ENCODE data around the gene CPN1.
"Not testable (repeated sequence)": the region's sequence is repeated elsewhere in the genome, so short reads cannot be mapped to it uniquely, and the experiment has no call there.

Gene CPN1

GRCh38 chr10:100081075-100082001, at the start of gene CPN1:
Gene CPN1 (minus strand): TSS chr10:100081869. CDS start chr10:100081625, 244 bp downstream.
- no peak for DNase-seq

GRCh38 chr10:100130831-100131230, 49.2 kb upstream of the CPN1 start:
- no peak for DNase-seq

GRCh38 chr10:100129424-100129823, 47.8 kb upstream of the CPN1 start:
- no peak for DNase-seq

- no peak for DNase-seq
These were observed 47.3 kb upstream of the CPN1 start for GRCh38 chr10:100128951-100129350.

- DNase-seq: not testable (repeated sequence)
These were observed 43.7 kb upstream of the CPN1 start for GRCh38 chr10:100125335-100125734.

GRCh38 chr10:100124097-100124496, 42.4 kb upstream of the CPN1 start:
- DNase-seq: no peak

- no peak for DNase-seq
These were observed 41.1 kb upstream of the CPN1 start for GRCh38 chr10:100122780-100123179.

- no peak for DNase-seq
These were observed 38.9 kb upstream of the CPN1 start for GRCh38 chr10:100120550-100120949.

GRCh38 chr10:100119726-100120125, 38.1 kb upstream of the CPN1 start:
- no peak for DNase-seq

- no peak for DNase-seq
These were observed 33.5 kb upstream of the CPN1 start for GRCh38 chr10:100114976-100115770.

- DNase-seq: no peak
These were observed 32.8 kb upstream of the CPN1 start for GRCh38 chr10:100114460-100114859.

- DNase-seq: no peak
These were observed 28.0 kb upstream of the CPN1 start for GRCh38 chr10:100109670-100110069.

- no peak for DNase-seq
These were observed 25.2 kb upstream of the CPN1 start for GRCh38 chr10:100106865-100107264.

- DNase-seq: no peak
These were observed 22.6 kb upstream of the CPN1 start for GRCh38 chr10:100104300-100104699.

GRCh38 chr10:100103581-100103980, 21.9 kb upstream of the CPN1 start:
- DNase-seq: no peak

GRCh38 chr10:100101192-100102076, 19.8 kb upstream of the CPN1 start:
- no peak for DNase-seq

GRCh38 chr10:100100651-100101184, 19.0 kb upstream of the CPN1 start:
- no peak for DNase-seq

GRCh38 chr10:100089241-100089640, 7.6 kb upstream of the CPN1 start:
- no peak for DNase-seq

- not testable (repeated sequence) for DNase-seq
These were observed 5.0 kb upstream of the CPN1 start for GRCh38 chr10:100086708-100087107.

- no peak for DNase-seq
These were observed 3.9 kb upstream of the CPN1 start for GRCh38 chr10:100085596-100085995.

GRCh38 chr10:100083623-100084022, 2.0 kb upstream of the CPN1 start:
- DNase-seq: no peak

GRCh38 chr10:100082276-100082675, 607 bp upstream of the CPN1 start:
- not testable (repeated sequence) for DNase-seq

GRCh38 chr10:100076750-100077149, 4.9 kb downstream of the CPN1 start:
- DNase-seq: no peak
